HepG2 (cell line): ENCODE results near the gene ZKSCAN5. TPM values are rescaled to one million over a fixed set of nuclear protein-coding genes. Genes with fewer than 3 reads are reported as not detected.
A peak's percentile ranks its signal among the peaks of the same experiment; 100 is the strongest.
"Not testable (repeated sequence)": the region's sequence is repeated elsewhere in the genome, so short reads cannot be mapped to it uniquely, and the experiment has no call there.

ENCODE experiments used
- ATAC-seq: fragments of 200-7000 bp; cut with Tn5 transposase; 3 replicates; pipeline ENCODE4 v1.9.1; 2020; ENCODE audit warnings: mild to moderate bottlenecking, moderate library complexity
- BruUV-seq: library from RNA; stranded (reverse); fragments of 400-500 nt; replicated peaks from 2 replicates; lab custom pipeline; 2021; lab: Mats Ljungman, UMichigan
- CTCF ChIA-PET: fragments of 300-600 bp; formaldehyde crosslinking; extraction: SDS; loops from one replicate; lab custom pipeline; 2021; ENCODE audit warnings: low total read pairs, inconsistent platforms, low intra/inter-chr PET ratio; lab: Yijun Ruan, JAX
- POLR2A ChIA-PET: fragments of 350-600 bp; sonication (Branson Sonifier 250); formaldehyde crosslinking; loops from one replicate; lab custom pipeline; 2020; ENCODE audit warnings: antibody characterized with exemption, inconsistent platforms; lab: Yijun Ruan, JAX
- DNase-seq: peaks from one replicate; pipeline ENCODE4 v3.0.0-alpha.2; 2015; ENCODE audit warnings: low spot score
- FAIRE-seq: peaks from 3 replicates; lab custom pipeline; 2011; peaks lifted over from hg19 to GRCh38; lab: Jason Lieb, UNC
- H2AFZ ChIP-seq: one replicate; pipeline ENCODE4 v1.6.1; 2011; ENCODE audit warnings: low read length, inconsistent platforms
- H3K27ac ChIP-seq: fragments of 300-600 bp; 3 replicates; pipeline ENCODE4 v1.8.0; 2011; ENCODE audit warnings: mixed run types, mild to moderate bottlenecking, mixed read lengths, low read length, inconsistent platforms; ENCODE audit not compliant: insufficient read depth; ENCODE audit errors: extremely low read length
- H3K27me3 ChIP-seq, 2 experiments: fragments of 200-600 bp in 1 of 2; 2 replicates in 1 of 2; 3 replicates in 1 of 2; pipeline versions ENCODE4 v1.6.0 to v1.8.0; 2011; ENCODE audit warnings: low read length in 2 of 2, mild to moderate bottlenecking in 2 of 2, moderate library complexity in 2 of 2, inconsistent platforms in 1 of 2; ENCODE audit not compliant: insufficient read depth in 2 of 2, control insufficient read depth in 1 of 2
- H3K36me3 ChIP-seq, 2 experiments: fragments of 200-600 bp in 1 of 2; replicated peaks in 1 of 2; 2 replicates in 1 of 2; 3 replicates in 1 of 2; pipeline versions ENCODE4 v1.5.1 to v1.8.0; 2011; ENCODE audit warnings: low read length in 2 of 2, inconsistent platforms in 1 of 2; ENCODE audit not compliant: insufficient read depth in 2 of 2, control insufficient read depth in 1 of 2
- H3K4me1 ChIP-seq: 2 replicates; pipeline ENCODE4 v1.5.1; 2012; ENCODE audit warnings: low read length, inconsistent platforms; ENCODE audit not compliant: insufficient read depth
- H3K4me2 ChIP-seq: 2 replicates; pipeline ENCODE4 v1.6.0; 2011; ENCODE audit warnings: low read depth, low read length, inconsistent platforms
- H3K4me3 ChIP-seq, 3 experiments: fragments of 200-600 bp in 1 of 3; sonication (generic), shearing (Covaris generic) in 1 of 3; replicated peaks in 1 of 3; 2 replicates each; pipeline ENCODE4 v1.5.1; 2011 to 2016; ENCODE audit warnings: low read length in 3 of 3, inconsistent platforms in 2 of 3, low read depth in 2 of 3, mild to moderate bottlenecking in 2 of 3, control low read depth in 1 of 3, mixed read lengths in 1 of 3; ENCODE audit not compliant: insufficient read depth in 1 of 3
- H3K79me2 ChIP-seq: one replicate; pipeline ENCODE4 v1.6.1; 2011; ENCODE audit warnings: low read length, inconsistent platforms; ENCODE audit not compliant: insufficient read depth
- H3K9ac ChIP-seq: 2 replicates; pipeline ENCODE4 v1.6.0; 2011; ENCODE audit warnings: mild to moderate bottlenecking, low read depth, low read length, inconsistent platforms; ENCODE audit not compliant: insufficient read depth
- H3K9me3 ChIP-seq: 2 replicates; pipeline ENCODE4 v1.5.1; 2012; ENCODE audit warnings: mild to moderate bottlenecking, low read length
- H4K20me1 ChIP-seq: 2 replicates; pipeline ENCODE4 v1.6.0; 2011; ENCODE audit warnings: inconsistent platforms, mild to moderate bottlenecking, low read length, moderate library complexity; ENCODE audit not compliant: insufficient read depth
- MAFF ChIP-seq: IDR thresholded peaks from 2 replicates; pipeline ENCODE4 v1.6.1; 2011; ENCODE audit warnings: low read depth, low read length, improper control_type of control experiment
- MAFK ChIP-seq, 2 experiments: IDR thresholded peaks in 1 of 2; conservative IDR thresholded peaks in 1 of 2; 2 replicates each; pipeline ENCODE4 v1.6.1; 2011; ENCODE audit warnings: improper control_type of control experiment in 2 of 2, low read length in 2 of 2
- NFYB ChIP-seq: sonication (generic); formaldehyde crosslinking; IDR thresholded peaks from 2 replicates; pipeline ENCODE4 v1.4.0; 2020; ENCODE audit warnings: missing genetic modification reagents
- NFYC ChIP-seq: IDR thresholded peaks from 2 replicates; pipeline ENCODE4 v1.6.1; 2016; ENCODE audit warnings: missing genetic modification reagents, missing compliant biosample characterization
- SAP130 ChIP-seq: IDR thresholded peaks from 2 replicates; pipeline ENCODE4 v1.6.1; 2016; ENCODE audit warnings: low read depth
- ZBTB38 ChIP-seq: sonication (generic); formaldehyde crosslinking; IDR thresholded peaks from 2 replicates; pipeline ENCODE4 v1.5.1; 2020; ENCODE audit warnings: mild to moderate bottlenecking, missing genetic modification reagents
- ZMYM4 ChIP-seq: sonication (generic); formaldehyde crosslinking; IDR thresholded peaks from 2 replicates; pipeline ENCODE4 v1.8.1; 2023; ENCODE audit warnings: mild to moderate bottlenecking, missing genetic modification reagents
- WGBS: methylation state at CpG from one replicate; pipeline ENCODE4 v1.1.6; 2017; ENCODE audit warnings: low lambda C conversion rate; 5-methylcytosine and 5-hydroxymethylcytosine counted together
- in situ Hi-C: cut with HindIII; loops from 2 replicates; pipeline ENCODE4 v1.10.0; 2017; ENCODE audit warnings: low pct_unique_long_range_greater_than_20kb; ENCODE audit not compliant: extremely low pct_ligation_motif_present
- intact Hi-C: fragments of 100-400 bp; cut with micrococcal nuclease; formaldehyde crosslinking; loops from one replicate; pipeline ENCODE4 v1.10.0; 2022; ENCODE audit not compliant: unreplicated experiment
- polyA plus RNA-seq, 8 experiments: library from polyadenylated mRNA; depleted of rRNA in 3 of 8; stranded (reverse) in 7 of 8; unstranded in 1 of 8; fragments of >200 nt; fragmentation: Illumina TruSeq in 4 of 8; extraction: Trizol in 4 of 8; gene quantifications; 2 replicates each; pipeline versions ENCODE4 v1.2.1 to v1.2.3, GENCODE V29; 2011 to 2016; ENCODE audit warnings: low read depth in 4 of 8, missing spikeins in 1 of 8, mixed read lengths in 1 of 8; ENCODE audit not compliant: insufficient read depth in 1 of 8
- total RNA-seq, 5 experiments: library from RNA; depleted of rRNA; stranded (reverse); fragments of >200 nt; fragmentation: Illumina TruSeq; extraction: Trizol; gene quantifications; 2 replicates each; pipeline ENCODE4 v1.2.3, GENCODE V29; 2016; ENCODE audit warnings: low read depth in 1 of 5
- TF ChIP-seq, protein P1 (sequence below), 2 experiments: fragments of 450-650 bp in 1 of 2; sonication (generic) in 1 of 2; formaldehyde crosslinking; IDR thresholded peaks; 2 replicates each; pipeline versions ENCODE4 v1.5.0 to v1.8.0; 2020 to 2022; ENCODE audit warnings: mild to moderate bottlenecking in 1 of 2, missing genetic modification reagents in 1 of 2

ZKSCAN5 gene
- total and polyA plus RNA-seq, 2 of the 13 experiments (the other 11 are each of a cell fraction or from before 2014, with no cell fraction given), result 5.5 to 11.7 TPM

- TF ChIP-seq, protein P1, sequence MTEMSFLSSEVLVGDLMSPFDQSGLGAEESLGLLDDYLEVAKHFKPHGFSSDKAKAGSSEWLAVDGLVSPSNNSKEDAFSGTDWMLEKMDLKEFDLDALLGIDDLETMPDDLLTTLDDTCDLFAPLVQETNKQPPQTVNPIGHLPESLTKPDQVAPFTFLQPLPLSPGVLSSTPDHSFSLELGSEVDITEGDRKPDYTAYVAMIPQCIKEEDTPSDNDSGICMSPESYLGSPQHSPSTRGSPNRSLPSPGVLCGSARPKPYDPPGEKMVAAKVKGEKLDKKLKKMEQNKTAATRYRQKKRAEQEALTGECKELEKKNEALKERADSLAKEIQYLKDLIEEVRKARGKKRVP (CRISPR knock-in tag; IDR thresholded peaks at IDR 0.05), result no peak
- no peak for TF ChIP-seq SAP130 (CRISPR knock-in tag)
These were observed 3.8 kb upstream of the ZKSCAN5 start (continued) for GRCh38 chr7:99500637-99501009.

DNA sequence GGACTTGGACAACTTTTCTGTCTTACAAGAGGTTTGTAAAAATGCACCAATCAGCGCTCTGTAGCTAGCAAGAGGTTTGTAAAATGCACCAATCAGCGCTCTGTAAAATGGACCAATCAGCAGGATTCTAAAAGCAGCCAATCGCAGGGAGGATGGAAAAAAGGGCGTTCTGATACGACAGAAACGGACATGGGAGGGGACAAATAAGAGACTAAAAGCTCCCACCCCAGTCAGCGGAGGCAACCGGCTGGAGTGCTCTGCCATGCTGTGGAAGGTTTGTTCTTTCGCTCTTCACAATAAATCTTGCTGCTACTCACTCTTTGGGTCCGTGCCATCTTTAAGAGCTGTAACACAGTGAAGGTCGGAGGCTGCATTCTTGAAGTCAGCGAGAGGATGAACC is 3.2 kb upstream of the ZKSCAN5 start:
- TF ChIP-seq ZMYM4 (peak; percentile 43; the same call in 1 of the 2 replicates), MAFK (conservative IDR thresholded peaks at IDR 0.05 in 1 of 2, IDR thresholded peaks at IDR 0.05 in 1 of 2; ENCODE audit: low read length in 2 of 2) (peak; percentile 69 to 75), NFYC (peak; percentile 71), ZBTB38 (CRISPR knock-in tag) (peak; percentile 22; the same call in 1 of the 2 replicates), NFYB (CRISPR knock-in tag) (peak; percentile 65), MAFF (peak; percentile 75)
- TF ChIP-seq, all 625 proteins: peak for 6; not testable (repeated sequence) for 619
- intact Hi-C loops, result loop anchor here (5.0 kb wide), 1 partner anchor 56 kb away; the partner anchor contains the start of gene ZNF655
- peak; percentile 47 for DNase-seq

More for the DNA sequence above, 3.2 kb upstream of the ZKSCAN5 start:
- H2AFZ ChIP-seq, H3K36me3 ChIP-seq, H3K27me3 ChIP-seq, H3K9ac ChIP-seq, FAIRE-seq, ATAC-seq, H3K9me3 ChIP-seq, H3K27ac ChIP-seq, in situ Hi-C loops, CTCF ChIA-PET: not testable (repeated sequence)
- POLR2A ChIA-PET, result interaction anchor here (1.3 to 4.5 kb wide), 5 partner anchors 28 to 116 kb away, joined by 3 to 31 read pairs (median 8); partner anchors contain the start of genes ATP5MF, ZNF655, ZNF789 and ZSCAN25
- Histone ChIP-seq H3K79me2 (peaks cover 48% of the 10 kb centered on the region), H3K4me2 (peak overlapping the region; percentile 79), H3K4me3 (peak overlapping the region in 1 of 3 experiments; percentile 75; a peak in 2 of 6 replicates), H4K20me1 (peaks cover 18% of the 10 kb centered on the region), H3K4me1 (peaks cover 25% of the 10 kb centered on the region)
- 93% methylated on average over 12 of the region's 12 CpGs for whole genome bisulfite sequencing
- BruUV-seq, result TSS peak; percentile 38
